ENCODE results near the gene LILRA1. TPM values are rescaled to one million over a fixed set of nuclear protein-coding genes. Genes with fewer than 3 reads are reported as not detected.

LILRA1 gene
- total and polyA plus RNA-seq, 2 of the 13 experiments (the other 11 are each of a cell fraction or from before 2014, with no cell fraction given): not detected

DNA sequence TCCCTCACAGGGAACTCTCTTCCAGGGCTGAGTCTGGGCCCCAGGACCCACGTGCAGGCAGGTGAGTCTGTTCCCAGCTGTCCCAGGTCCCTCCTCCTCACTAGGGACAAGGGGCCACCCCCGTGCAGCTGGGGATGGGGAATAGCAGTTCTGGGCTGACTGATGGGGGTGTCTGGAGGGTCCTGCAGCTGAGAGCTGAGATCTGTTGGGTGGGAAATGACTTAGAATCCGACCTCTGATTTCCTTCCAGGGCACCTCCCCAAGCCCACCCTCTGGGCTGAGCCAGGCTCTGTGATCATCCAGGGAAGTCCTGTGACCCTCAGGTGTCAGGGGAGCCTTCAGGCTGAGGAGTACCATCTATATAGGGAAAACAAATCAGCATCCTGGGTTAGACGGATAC is 19.4 kb upstream of the LILRA1 start:
- ChIA-PET POLR2A (no interaction called here), CTCF (ENCODE audit: low intra/inter-chr PET ratio, low total read pairs) (no interaction called here)
- in situ Hi-C loops (cut with HindIII; ENCODE audit: extremely low pct_ligation_motif_present, low pct_unique_long_range_greater_than_20kb): no loop called here
- intact Hi-C loops (cut with micrococcal nuclease; ENCODE audit: unreplicated experiment): no loop called here
- TF ChIP-seq TBX3 (IDR thresholded peaks at IDR 0.05; ENCODE audit: borderline replicate concordance): no peak
- TF ChIP-seq, protein P1, sequence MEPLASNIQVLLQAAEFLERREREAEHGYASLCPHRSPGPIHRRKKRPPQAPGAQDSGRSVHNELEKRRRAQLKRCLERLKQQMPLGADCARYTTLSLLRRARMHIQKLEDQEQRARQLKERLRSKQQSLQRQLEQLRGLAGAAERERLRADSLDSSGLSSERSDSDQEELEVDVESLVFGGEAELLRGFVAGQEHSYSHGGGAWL (CRISPR knock-in tag; IDR thresholded peaks at IDR 0.05): no peak
- no peak for TF ChIP-seq ETV6 (CRISPR knock-in tag; conservative IDR thresholded peaks at IDR 0.05)
- TF ChIP-seq SNAPC2 (CRISPR knock-in tag; IDR thresholded peaks at IDR 0.05): no peak
- no peak for TF ChIP-seq ZFP1 (CRISPR knock-in tag; IDR thresholded peaks at IDR 0.05)
- no peak for TF ChIP-seq HNRNPH1 (optimal IDR thresholded peaks at IDR 0.05; ENCODE audit: low read depth, low read length)
- no peak for TF ChIP-seq ZKSCAN8 (CRISPR knock-in tag; IDR thresholded peaks at IDR 0.05; ENCODE audit: borderline replicate concordance)
- TF ChIP-seq KLF16 (CRISPR knock-in tag; IDR thresholded peaks at IDR 0.05): no peak
- TF ChIP-seq, protein P2, sequence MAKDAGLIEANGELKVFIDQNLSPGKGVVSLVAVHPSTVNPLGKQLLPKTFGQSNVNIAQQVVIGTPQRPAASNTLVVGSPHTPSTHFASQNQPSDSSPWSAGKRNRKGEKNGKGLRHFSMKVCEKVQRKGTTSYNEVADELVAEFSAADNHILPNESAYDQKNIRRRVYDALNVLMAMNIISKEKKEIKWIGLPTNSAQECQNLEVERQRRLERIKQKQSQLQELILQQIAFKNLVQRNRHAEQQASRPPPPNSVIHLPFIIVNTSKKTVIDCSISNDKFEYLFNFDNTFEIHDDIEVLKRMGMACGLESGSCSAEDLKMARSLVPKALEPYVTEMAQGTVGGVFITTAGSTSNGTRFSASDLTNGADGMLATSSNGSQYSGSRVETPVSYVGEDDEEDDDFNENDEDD (CRISPR knock-in tag; IDR thresholded peaks at IDR 0.05; ENCODE audit: borderline replicate concordance): no peak
- TF ChIP-seq, protein P3, sequence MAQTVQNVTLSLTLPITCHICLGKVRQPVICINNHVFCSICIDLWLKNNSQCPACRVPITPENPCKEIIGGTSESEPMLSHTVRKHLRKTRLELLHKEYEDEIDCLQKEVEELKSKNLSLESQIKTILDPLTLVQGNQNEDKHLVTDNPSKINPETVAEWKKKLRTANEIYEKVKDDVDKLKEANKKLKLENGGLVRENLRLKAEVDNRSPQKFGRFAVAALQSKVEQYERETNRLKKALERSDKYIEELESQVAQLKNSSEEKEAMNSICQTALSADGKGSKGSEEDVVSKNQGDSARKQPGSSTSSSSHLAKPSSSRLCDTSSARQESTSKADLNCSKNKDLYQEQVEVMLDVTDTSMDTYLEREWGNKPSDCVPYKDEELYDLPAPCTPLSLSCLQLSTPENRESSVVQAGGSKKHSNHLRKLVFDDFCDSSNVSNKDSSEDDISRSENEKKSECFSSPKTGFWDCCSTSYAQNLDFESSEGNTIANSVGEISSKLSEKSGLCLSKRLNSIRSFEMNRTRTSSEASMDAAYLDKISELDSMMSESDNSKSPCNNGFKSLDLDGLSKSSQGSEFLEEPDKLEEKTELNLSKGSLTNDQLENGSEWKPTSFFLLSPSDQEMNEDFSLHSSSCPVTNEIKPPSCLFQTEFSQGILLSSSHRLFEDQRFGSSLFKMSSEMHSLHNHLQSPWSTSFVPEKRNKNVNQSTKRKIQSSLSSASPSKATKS (CRISPR knock-in tag; IDR thresholded peaks at IDR 0.05): no peak
- TF ChIP-seq RFXAP (CRISPR knock-in tag; IDR thresholded peaks at IDR 0.05; ENCODE audit: borderline replicate concordance): no peak
- no peak for TF ChIP-seq ZNF329 (CRISPR knock-in tag; IDR thresholded peaks at IDR 0.05; ENCODE audit: low read depth)
- TF ChIP-seq, protein P4, sequence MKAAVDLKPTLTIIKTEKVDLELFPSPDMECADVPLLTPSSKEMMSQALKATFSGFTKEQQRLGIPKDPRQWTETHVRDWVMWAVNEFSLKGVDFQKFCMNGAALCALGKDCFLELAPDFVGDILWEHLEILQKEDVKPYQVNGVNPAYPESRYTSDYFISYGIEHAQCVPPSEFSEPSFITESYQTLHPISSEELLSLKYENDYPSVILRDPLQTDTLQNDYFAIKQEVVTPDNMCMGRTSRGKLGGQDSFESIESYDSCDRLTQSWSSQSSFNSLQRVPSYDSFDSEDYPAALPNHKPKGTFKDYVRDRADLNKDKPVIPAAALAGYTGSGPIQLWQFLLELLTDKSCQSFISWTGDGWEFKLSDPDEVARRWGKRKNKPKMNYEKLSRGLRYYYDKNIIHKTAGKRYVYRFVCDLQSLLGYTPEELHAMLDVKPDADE (CRISPR knock-in tag; IDR thresholded peaks at IDR 0.05): no peak
- no peak for TF ChIP-seq PITX1 (CRISPR knock-in tag; IDR thresholded peaks at IDR 0.05)
- TF ChIP-seq MED13 (CRISPR knock-in tag; IDR thresholded peaks at IDR 0.05): no peak
- DNase-seq (ENCODE audit: low spot score) (no peak), FAIRE-seq (no peak), ATAC-seq (no peak)
- Histone ChIP-seq H3K9me3 (ENCODE audit: low read length) (no peaks in the 10 kb centered on the region), H3K27me3 (ENCODE audit: control insufficient read depth in 1 of 2, insufficient read depth in 2 of 2, low read length in 2 of 2) (peaks cover 0 to 1% of the 10 kb centered on the region in 2 experiments; a peak in 2 of 5 replicates), H3K4me2 (ENCODE audit: low read depth, low read length) (no peak overlapping the region), H3K36me3 (replicated peaks in 1 of 2; ENCODE audit: control insufficient read depth in 1 of 2, insufficient read depth in 2 of 2, low read length in 2 of 2) (no peaks in the 10 kb centered on the region), H3K9ac (ENCODE audit: insufficient read depth, low read depth, low read length) (no peak overlapping the region), H2AFZ (ENCODE audit: low read length) (no peak overlapping the region), H3K4me1 (ENCODE audit: insufficient read depth, low read length) (no peaks in the 10 kb centered on the region), H3K79me2 (ENCODE audit: insufficient read depth, low read length) (no peaks in the 10 kb centered on the region), H4K20me1 (ENCODE audit: insufficient read depth, low read length) (no peaks in the 10 kb centered on the region), H3K4me3 (replicated peaks in 1 of 3; ENCODE audit: insufficient read depth in 1 of 3, low read depth in 2 of 3, low read length in 3 of 3) (no peak overlapping the region), H3K27ac (ENCODE audit: extremely low read length, insufficient read depth, low read length) (no peak overlapping the region)
- BruUV-seq (replicated peaks): no TSS peak
- WGBS (ENCODE audit: low lambda C conversion rate): 0% methylated on average over 2 of the region's 4 CpGs

All from HepG2 (cell line).